Suprapubic skin (tissue), 4 donors: ENCODE data around the gene CCR3.

Experiments used
- CTCF ChIP-seq, 2 donors: fragments of 200-600 bp in 1 of 2; fragments of 450-650 bp in 1 of 2; sonication (generic) in 1 of 2; IDR thresholded peaks; one replicate each; pipeline ENCODE4 v1.5.1; 2016 to 2019; ENCODE audit warnings: antibody characterized with exemption in 2 of 2, mild to moderate bottlenecking in 1 of 2, moderate library complexity in 1 of 2
- EP300 ChIP-seq: sonication (generic); formaldehyde crosslinking; IDR thresholded peaks from one replicate; pipeline ENCODE4 v1.6.1; 2017; ENCODE audit warnings: antibody characterized with exemption
- POLR2A ChIP-seq, 2 donors: fragments of 450-650 bp; IDR thresholded peaks; one replicate each; pipeline ENCODE4 v1.6.1; 2017; ENCODE audit warnings: antibody characterized with exemption in 2 of 2, mild to moderate bottlenecking in 2 of 2, moderate library complexity in 2 of 2
- POLR2AphosphoS5 ChIP-seq, 3 donors: sonication (generic); formaldehyde crosslinking; IDR thresholded peaks; one replicate each; pipeline ENCODE4 v1.6.1; 2017; ENCODE audit warnings: antibody characterized with exemption in 3 of 3

GRCh38 chr3:46316206-46316605 is 73.9 kb downstream of the CCR3 start:
- TF ChIP-seq CTCF (IDR thresholded peaks at IDR 0.05) (no peak), POLR2AphosphoS5 (IDR thresholded peaks at IDR 0.05) (no peak), POLR2A (IDR thresholded peaks at IDR 0.05) (no peak), EP300 (no peak)
